SH-SY5Y (cell line): ENCODE data around the gene GABRG3.

Experiments
- GATA2 ChIP-seq: IDR thresholded peaks from 2 replicates; pipeline ENCODE4 v1.6.1; 2011; ENCODE audit warnings: mild to moderate bottlenecking, low read depth, low read length
- GATA3 ChIP-seq: IDR thresholded peaks from 2 replicates; pipeline ENCODE4 v1.6.1; 2011; ENCODE audit warnings: low read depth, mild to moderate bottlenecking, low read length, moderate library complexity

DNA sequence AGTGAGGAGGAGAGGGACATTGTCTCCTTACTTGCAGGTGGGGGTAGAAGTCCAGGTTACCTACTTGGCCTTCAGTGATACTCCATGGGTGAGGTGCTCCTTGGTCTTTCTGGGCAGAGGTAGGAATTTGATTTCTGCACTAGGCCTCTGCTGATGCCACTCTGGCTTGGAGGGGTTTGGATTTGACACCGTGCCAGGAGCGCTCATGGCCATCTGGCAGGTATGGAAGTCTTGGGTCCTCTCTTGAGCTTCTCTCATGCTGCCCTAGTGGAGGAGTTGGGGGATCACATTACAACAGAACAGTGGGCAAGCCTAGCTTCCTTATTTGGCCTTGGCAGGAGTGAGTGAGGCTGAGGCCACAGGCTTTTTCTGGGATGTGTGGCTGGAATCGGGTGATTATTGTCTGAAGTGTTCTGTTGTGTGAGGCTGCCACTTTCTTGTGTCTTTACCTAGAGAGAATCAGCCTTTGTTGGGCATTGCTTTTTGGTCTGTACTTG is 525.0 kb downstream of the GABRG3 start:
- TF ChIP-seq GATA3 (no peak), GATA2 (no peak)
